Mesenchymal stem cell (in vitro differentiated cells and primary cell): ENCODE data around the gene OXER1.

ENCODE experiments used
- DNase-seq: peaks from one replicate; pipeline ENCODE4 v3.0.0-alpha.2; 2013
- H2AFZ ChIP-seq: one replicate; pipeline ENCODE4 v1.6.1; 2013; ENCODE audit warnings: low read depth, mild to moderate bottlenecking, control low read depth, inconsistent platforms, low read length, moderate library complexity
- H2AK5ac ChIP-seq: 2 replicates; pipeline ENCODE4 v1.6.1; 2013; ENCODE audit warnings: low read length, moderate library complexity, mild to moderate bottlenecking, inconsistent platforms; ENCODE audit not compliant: severe bottlenecking
- H2BK120ac ChIP-seq: one replicate; pipeline ENCODE4 v1.6.1; 2013; ENCODE audit warnings: low read depth, mild to moderate bottlenecking, inconsistent platforms, low read length, moderate library complexity
- H2BK12ac ChIP-seq, 2 experiments: one replicate each; pipeline ENCODE4 v1.6.1; 2013; ENCODE audit warnings: inconsistent platforms in 2 of 2, low read length in 2 of 2, mild to moderate bottlenecking in 2 of 2, moderate library complexity in 2 of 2, control low read depth in 1 of 2
- H2BK15ac ChIP-seq: one replicate; pipeline ENCODE4 v1.6.1; 2013; ENCODE audit warnings: mild to moderate bottlenecking, low read depth, inconsistent platforms; ENCODE audit not compliant: poor library complexity, severe bottlenecking
- H2BK5ac ChIP-seq: 2 replicates; pipeline ENCODE4 v1.6.1; 2013; ENCODE audit warnings: low read depth, mild to moderate bottlenecking, low read length, control low read depth, inconsistent platforms; ENCODE audit not compliant: poor library complexity, severe bottlenecking
- H3K14ac ChIP-seq, 2 experiments: one replicate each; pipeline ENCODE4 v1.6.1; 2013; ENCODE audit warnings: inconsistent platforms in 2 of 2, low read length in 2 of 2, control low read depth in 1 of 2, mild to moderate bottlenecking in 1 of 2, moderate library complexity in 1 of 2
- H3K18ac ChIP-seq, 2 experiments: one replicate each; pipeline ENCODE4 v1.6.1; 2013; ENCODE audit warnings: inconsistent platforms in 2 of 2, low read length in 2 of 2, control low read depth in 1 of 2, low read depth in 1 of 2, mild to moderate bottlenecking in 1 of 2
- H3K23ac ChIP-seq, 2 experiments: one replicate each; pipeline ENCODE4 v1.6.1; 2013; ENCODE audit warnings: inconsistent platforms in 2 of 2, low read length in 2 of 2, mild to moderate bottlenecking in 2 of 2, moderate library complexity in 2 of 2, control low read depth in 1 of 2
- H3K27ac ChIP-seq: 2 replicates; pipeline ENCODE4 v1.5.1; 2013; ENCODE audit warnings: mild to moderate bottlenecking, moderate library complexity, low read length, control low read depth, inconsistent platforms; ENCODE audit not compliant: poor library complexity, severe bottlenecking
- H3K27me3 ChIP-seq, 2 experiments: 2 replicates each; pipeline versions ENCODE4 v1.6.1 to v1.7.0; 2013; ENCODE audit warnings: low read length in 2 of 2, mild to moderate bottlenecking in 2 of 2, moderate library complexity in 2 of 2, control low read depth in 1 of 2, inconsistent platforms in 1 of 2; ENCODE audit not compliant: control insufficient read depth in 1 of 2, insufficient read depth in 1 of 2
- H3K36me3 ChIP-seq, 2 experiments: 2 replicates each; pipeline versions ENCODE4 v1.6.1 to v1.7.0; 2013; ENCODE audit warnings: low read length in 2 of 2, control low read depth in 1 of 2, inconsistent platforms in 1 of 2, low read depth in 1 of 2, mild to moderate bottlenecking in 1 of 2; ENCODE audit not compliant: insufficient read depth in 2 of 2, control insufficient read depth in 1 of 2
- H3K4ac ChIP-seq, 2 experiments: one replicate each; pipeline ENCODE4 v1.6.1; 2013; ENCODE audit warnings: inconsistent platforms in 2 of 2, low read length in 2 of 2, mild to moderate bottlenecking in 2 of 2, moderate library complexity in 2 of 2, control low read depth in 1 of 2, low read depth in 1 of 2
- H3K4me1 ChIP-seq: 2 replicates; pipeline ENCODE4 v1.6.1; 2013; ENCODE audit warnings: low read depth, low read length, control low read depth; ENCODE audit not compliant: control insufficient read depth, insufficient read depth
- H3K4me2 ChIP-seq: 2 replicates; pipeline ENCODE4 v1.6.1; 2013; ENCODE audit warnings: low read length, mild to moderate bottlenecking, inconsistent platforms; ENCODE audit not compliant: poor library complexity, severe bottlenecking
- H3K4me3 ChIP-seq, 2 experiments: 2 replicates each; pipeline versions ENCODE4 v1.5.1 to v1.7.0; 2013; ENCODE audit warnings: low read length in 2 of 2, mild to moderate bottlenecking in 2 of 2, control low read depth in 1 of 2, low read depth in 1 of 2; ENCODE audit not compliant: insufficient read depth in 1 of 2
- H3K79me1 ChIP-seq: replicated peaks from 2 replicates; pipeline ENCODE4 v1.6.1; 2013; ENCODE audit warnings: mild to moderate bottlenecking, control low read depth, low read length, inconsistent platforms; ENCODE audit not compliant: poor library complexity, severe bottlenecking
- H3K9ac ChIP-seq: 2 replicates; pipeline ENCODE4 v1.7.0; 2013; ENCODE audit warnings: mild to moderate bottlenecking, low read length, moderate library complexity
- H3K9me3 ChIP-seq: 2 replicates; pipeline ENCODE4 v1.7.0; 2013; ENCODE audit warnings: mild to moderate bottlenecking, low read length; ENCODE audit not compliant: control insufficient read depth
- H4K8ac ChIP-seq: one replicate; pipeline ENCODE4 v1.6.1; 2013; ENCODE audit warnings: inconsistent platforms, mild to moderate bottlenecking, low read length, moderate library complexity
- H4K91ac ChIP-seq: one replicate; pipeline ENCODE4 v1.6.1; 2013; ENCODE audit warnings: mild to moderate bottlenecking, low read length, inconsistent platforms
- WGBS: methylation state at CpG from one replicate; pipeline ENCODE4 v1.1.7; 2013; ENCODE audit warnings: mixed read lengths; 5-methylcytosine and 5-hydroxymethylcytosine counted together

The OXER1 gene

DNA sequence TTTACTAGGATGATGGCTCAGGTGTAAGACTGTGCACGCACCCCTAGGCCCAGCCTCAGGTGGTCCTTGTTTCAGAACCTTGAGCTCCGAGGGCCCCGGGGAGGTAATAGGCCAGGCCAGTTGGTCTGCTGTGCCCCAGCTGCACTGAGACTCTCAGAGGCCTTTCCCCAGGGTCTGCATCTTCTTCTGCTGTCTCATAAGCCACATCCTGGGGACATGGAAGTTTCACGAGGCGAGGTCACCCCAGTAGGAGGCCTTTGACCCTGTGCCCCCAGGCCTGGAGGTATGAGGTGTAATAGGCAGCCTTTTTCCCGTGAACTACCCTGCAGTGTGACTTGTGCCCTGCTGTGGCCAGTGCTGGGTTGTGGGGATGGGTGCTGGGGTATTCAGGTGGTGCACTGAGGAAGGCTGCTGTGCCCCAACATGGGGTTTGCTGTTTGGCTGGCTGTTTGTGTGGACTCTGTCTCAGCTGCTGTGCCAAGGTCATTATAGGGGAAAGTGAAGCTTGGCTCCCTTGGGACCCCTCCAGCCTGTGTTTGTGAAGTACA, 6.9 kb downstream of the OXER1 start:
- no peak overlapping the region for H4K8ac ChIP-seq
- no peak overlapping the region for H3K9ac ChIP-seq
- peaks cover 6% of the 10 kb centered on the region for H3K4me1 ChIP-seq
- H3K36me3 ChIP-seq, result peaks cover 4 to 62% of the 10 kb centered on the region in 2 experiments
- no peak overlapping the region for H3K4ac ChIP-seq
- H2BK15ac ChIP-seq, result no peak overlapping the region
- DNase-seq, result no peak
- no peak overlapping the region for H3K14ac ChIP-seq
- no peak overlapping the region for H4K91ac ChIP-seq
- H3K27me3 ChIP-seq, result no peaks in the 10 kb centered on the region
- H3K79me1 ChIP-seq, result no peaks in the 10 kb centered on the region
- H3K4me3 ChIP-seq, result no peak overlapping the region
- no peak overlapping the region for H2BK120ac ChIP-seq
- no peak overlapping the region for H3K27ac ChIP-seq
- no peak overlapping the region for H3K4me2 ChIP-seq
- no peaks in the 10 kb centered on the region for H3K9me3 ChIP-seq
- H2AK5ac ChIP-seq, result no peak overlapping the region
- 78% methylated on average over 6 of the region's 6 CpGs for WGBS
- H2BK5ac ChIP-seq, result no peak overlapping the region
- no peak overlapping the region for H3K18ac ChIP-seq
- H3K23ac ChIP-seq, result no peak overlapping the region
- no peak overlapping the region for H2BK12ac ChIP-seq
- no peak overlapping the region for H2AFZ ChIP-seq

DNA sequence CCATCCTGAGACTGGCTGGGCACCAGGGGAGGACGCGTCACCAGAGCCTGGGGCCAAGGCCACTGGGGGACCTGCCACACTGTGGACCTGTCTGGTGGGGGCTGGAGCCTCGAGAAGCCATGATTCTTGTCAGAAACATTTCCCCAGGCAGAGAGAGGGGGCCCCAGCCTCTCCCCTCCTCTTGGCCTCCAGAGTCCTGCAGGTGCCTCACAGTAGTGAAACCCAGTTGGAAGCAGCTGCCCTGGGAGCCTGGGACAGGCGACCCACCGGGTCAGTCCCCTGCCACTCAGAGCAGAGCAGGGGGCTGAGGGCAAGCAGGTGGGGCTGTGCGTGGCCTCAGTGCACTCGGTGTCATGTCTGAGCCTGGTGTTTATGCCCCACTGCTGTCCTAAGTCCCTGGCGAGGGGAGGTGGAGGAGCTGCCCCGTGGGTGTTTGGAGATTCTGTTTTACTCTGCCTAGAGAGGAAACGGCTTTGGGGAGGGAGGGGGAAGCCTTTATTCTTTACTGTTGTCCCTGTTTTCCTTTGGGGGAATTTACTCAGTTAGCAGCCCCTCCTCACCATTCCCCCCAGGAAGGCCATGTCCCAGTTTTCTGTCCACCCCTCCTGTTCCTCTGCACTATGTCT, 7.7 kb downstream of the OXER1 start:
- no peak overlapping the region for H2BK15ac ChIP-seq
- DNase-seq, result no peak
- no peak overlapping the region for H3K14ac ChIP-seq
- no peak overlapping the region for H3K27ac ChIP-seq
- no peak overlapping the region for H3K23ac ChIP-seq
- H3K9ac ChIP-seq, result no peak overlapping the region
- no peak overlapping the region for H2BK12ac ChIP-seq
- no peak overlapping the region for H3K18ac ChIP-seq
- H3K4ac ChIP-seq, result no peak overlapping the region
- H3K4me3 ChIP-seq, result no peak overlapping the region
- peaks cover 4 to 56% of the 10 kb centered on the region in 2 experiments for H3K36me3 ChIP-seq
- WGBS, result 88% methylated on average over 9 of the region's 10 CpGs
- H2BK5ac ChIP-seq, result no peak overlapping the region
- no peak overlapping the region for H2AK5ac ChIP-seq
- no peak overlapping the region for H2BK120ac ChIP-seq
- no peak overlapping the region for H4K91ac ChIP-seq
- no peak overlapping the region for H3K4me2 ChIP-seq
- H2AFZ ChIP-seq, result no peak overlapping the region
- H3K4me1 ChIP-seq, result peaks cover 6% of the 10 kb centered on the region
- no peak overlapping the region for H4K8ac ChIP-seq
- no peaks in the 10 kb centered on the region for H3K79me1 ChIP-seq
- H3K9me3 ChIP-seq, result no peaks in the 10 kb centered on the region
- no peaks in the 10 kb centered on the region for H3K27me3 ChIP-seq

- H3K4ac ChIP-seq, result no peak overlapping the region
- H3K27ac ChIP-seq, result no peak overlapping the region
- no peak overlapping the region for H2BK12ac ChIP-seq
- no peak overlapping the region for H4K91ac ChIP-seq
- peak overlapping the region; percentile 59 for H3K9ac ChIP-seq
- H2BK15ac ChIP-seq, result no peak overlapping the region
- DNase-seq, result no peak
- peaks cover 6% of the 10 kb centered on the region for H3K4me1 ChIP-seq
- H2AFZ ChIP-seq, result no peak overlapping the region
- no peak overlapping the region for H3K14ac ChIP-seq
- H3K23ac ChIP-seq, result no peak overlapping the region
- no peak overlapping the region for H4K8ac ChIP-seq
- peak overlapping the region in 1 of 2 experiments; percentile 45 for H3K4me3 ChIP-seq
- peaks cover 4 to 50% of the 10 kb centered on the region in 2 experiments for H3K36me3 ChIP-seq
- no peaks in the 10 kb centered on the region for H3K27me3 ChIP-seq
- H3K4me2 ChIP-seq, result no peak overlapping the region
- no peak overlapping the region for H3K18ac ChIP-seq
- 87% methylated on average over 14 of the region's 14 CpGs for WGBS
- H3K9me3 ChIP-seq, result no peaks in the 10 kb centered on the region
- H3K79me1 ChIP-seq, result no peaks in the 10 kb centered on the region
- no peak overlapping the region for H2AK5ac ChIP-seq
- H2BK5ac ChIP-seq, result no peak overlapping the region
- no peak overlapping the region for H2BK120ac ChIP-seq
Measured at GRCh38 chr2:42755191-42755880, 8.6 kb downstream of the OXER1 start.

- Histone ChIP-seq H3K4me2 (no peak overlapping the region), H4K8ac (no peak overlapping the region), H3K9ac (peak overlapping the region; percentile 59), H3K9me3 (no peaks in the 10 kb centered on the region), H2BK12ac (no peak overlapping the region), H3K27ac (no peak overlapping the region), H3K79me1 (no peaks in the 10 kb centered on the region), H2AK5ac (no peak overlapping the region), H2AFZ (no peak overlapping the region), H3K4me1 (peaks cover 6% of the 10 kb centered on the region), H3K14ac (no peak overlapping the region), H3K23ac (no peak overlapping the region), H3K4me3 (peak overlapping the region in 1 of 2 experiments; percentile 45), H2BK15ac (no peak overlapping the region), H3K36me3 (peaks cover under 1 to 44% of the 10 kb centered on the region in 2 experiments), H2BK5ac (no peak overlapping the region), H3K4ac (no peak overlapping the region), H4K91ac (no peak overlapping the region), H3K18ac (no peak overlapping the region), H2BK120ac (no peak overlapping the region), H3K27me3 (no peaks in the 10 kb centered on the region)
- WGBS, result 83% methylated on average over 7 of the region's 8 CpGs
- DNase-seq, result no peak
Measured at GRCh38 chr2:42754776-42755140, 9.2 kb downstream of the OXER1 start.
